Mesodermal cell (in vitro differentiated cells): ENCODE results near the gene CKAP5. TPM values are rescaled to one million over a fixed set of nuclear protein-coding genes. Genes with fewer than 3 reads are reported as not detected.

ENCODE experiments used
- H3K27ac ChIP-seq: 2 replicates; pipeline ENCODE4 v1.7.0; 2013; ENCODE audit warnings: mild to moderate bottlenecking, low read depth, low read length, moderate library complexity; ENCODE audit not compliant: severe bottlenecking
- H3K36me3 ChIP-seq: 2 replicates; pipeline ENCODE4 v1.7.1; 2013; ENCODE audit warnings: mild to moderate bottlenecking, low read length, moderate library complexity; ENCODE audit not compliant: control insufficient read depth, insufficient read depth
- H3K4me1 ChIP-seq: one replicate; pipeline ENCODE4 v1.7.1; 2013; ENCODE audit warnings: mild to moderate bottlenecking, low read length; ENCODE audit not compliant: insufficient read depth, control insufficient read depth, poor library complexity, severe bottlenecking
- H3K4me3 ChIP-seq: 2 replicates; pipeline ENCODE4 v1.7.0; 2013; ENCODE audit warnings: low read length, control low read depth, mild to moderate bottlenecking; ENCODE audit not compliant: insufficient read depth, poor library complexity, severe bottlenecking; ENCODE audit errors: extremely low read depth
- H3K9me3 ChIP-seq: 2 replicates; pipeline ENCODE4 v1.7.1; 2013; ENCODE audit warnings: mild to moderate bottlenecking, low read length, moderate library complexity; ENCODE audit not compliant: control insufficient read depth
- WGBS, 2 experiments: methylation state at CpG; one replicate each; pipeline ENCODE4 v1.1.5; 2013; ENCODE audit warnings: missing lambda C conversion rate in 2 of 2; ENCODE audit not compliant: insufficient coverage in 2 of 2; 5-methylcytosine and 5-hydroxymethylcytosine counted together
- polyA plus RNA-seq, 2 experiments: library from polyadenylated mRNA; stranded (reverse); fragments of 50-300 nt; gene quantifications; one replicate each; pipeline ENCODE4 v1.2.3, GENCODE V29; 2013

CKAP5 gene
- 113 TPM for polyA plus RNA-seq (2013, experiment 1 of 2)
- 114 TPM for polyA plus RNA-seq (2013, experiment 2 of 2)

DNA sequence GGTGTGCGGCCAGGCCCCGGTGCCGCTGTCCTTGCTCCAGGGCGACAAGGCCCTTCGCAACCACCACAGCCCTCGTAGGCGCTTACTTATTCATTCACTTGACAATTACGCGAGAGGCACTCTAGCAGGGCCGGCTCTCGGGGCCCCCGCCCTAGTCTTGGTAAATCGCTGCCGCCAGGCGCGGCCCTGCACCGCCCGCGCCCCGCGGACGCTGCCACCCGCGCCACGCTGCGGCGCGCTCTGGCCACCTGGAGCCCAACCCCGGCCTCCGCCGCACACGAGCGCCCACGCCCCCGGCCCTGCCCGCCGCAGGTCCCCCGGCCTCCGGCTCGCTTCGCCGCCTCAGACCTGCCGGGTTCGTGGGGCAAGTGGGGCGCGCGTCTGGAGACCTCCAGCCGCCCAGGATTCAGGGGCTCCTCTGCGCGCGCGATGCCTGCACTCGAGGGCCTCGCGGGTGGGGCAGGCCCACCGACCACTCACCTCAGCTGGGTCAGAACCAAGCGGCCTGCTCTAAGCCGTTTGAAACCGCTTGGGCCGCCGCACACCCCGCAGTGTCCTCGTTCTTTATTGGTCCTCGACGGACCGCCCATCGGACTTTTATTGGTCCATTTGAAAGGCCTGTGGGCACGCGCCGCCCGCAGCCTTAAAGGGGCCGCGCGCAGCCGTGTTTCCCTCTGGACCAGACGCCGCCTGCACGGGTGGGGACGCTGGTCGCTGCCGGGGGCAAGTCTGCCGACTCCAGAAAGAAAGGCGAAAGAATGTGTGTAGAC, at the start of gene CKAP5:
TSS of gene CKAP5 (minus strand) at position 541 of the 770 bp plus-strand sequence. CDS start 25,049 bp downstream, outside the sequence.
- Histone ChIP-seq H3K9me3 (no peaks in the 10 kb centered on the region), H3K27ac (peak within 1 kb of the TSS; percentile 67), H3K36me3 (peaks cover 21% of the 10 kb centered on the region), H3K4me1 (peaks cover 10% of the 10 kb centered on the region), H3K4me3 (peak within 1 kb of the TSS; percentile 88)
- 0 to 1% methylated on average over 59 to 74 of the region's 83 CpGs for WGBS, 2 experiments

DNA sequence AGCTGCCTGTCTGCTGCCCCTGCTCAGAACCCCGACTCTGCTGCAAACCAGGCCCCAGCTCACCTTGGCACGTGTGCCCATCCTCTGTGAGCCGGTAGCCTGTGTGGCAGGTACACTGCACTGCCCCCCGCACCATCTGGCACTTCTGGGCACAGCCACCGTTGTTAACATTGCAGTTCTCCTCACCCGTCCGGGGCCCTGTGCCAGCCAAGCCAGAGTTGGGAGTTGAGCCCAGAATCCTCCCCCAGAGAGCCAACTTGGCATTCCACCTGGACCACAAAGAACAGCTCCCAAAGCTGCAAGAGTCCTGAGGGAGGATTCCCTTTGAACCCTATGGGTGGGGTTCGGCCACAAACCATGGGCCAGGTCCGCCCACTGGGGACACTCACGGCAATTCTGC, 49.7 kb upstream of the CKAP5 start:
- H3K36me3 ChIP-seq, result peaks cover 75% of the 10 kb centered on the region
- no peak overlapping the region for H3K4me3 ChIP-seq
- 93 to 97% methylated on average over 9 to 10 of the region's 10 CpGs for WGBS, 2 experiments
- H3K4me1 ChIP-seq, result peaks cover 8% of the 10 kb centered on the region
- peaks cover 4% of the 10 kb centered on the region for H3K9me3 ChIP-seq
- H3K27ac ChIP-seq, result no peak overlapping the region

- Histone ChIP-seq H3K4me1 (peaks cover 5% of the 10 kb centered on the region), H3K27ac (no peak overlapping the region), H3K9me3 (peaks cover 4% of the 10 kb centered on the region), H3K4me3 (no peak overlapping the region), H3K36me3 (peaks cover 75% of the 10 kb centered on the region)
- 96 to 97% methylated on average over 9 to 10 of the region's 10 CpGs for WGBS, 2 experiments
These were observed 48.9 kb upstream of the CKAP5 start for GRCh38 chr11:46894961-46895360.

DNA sequence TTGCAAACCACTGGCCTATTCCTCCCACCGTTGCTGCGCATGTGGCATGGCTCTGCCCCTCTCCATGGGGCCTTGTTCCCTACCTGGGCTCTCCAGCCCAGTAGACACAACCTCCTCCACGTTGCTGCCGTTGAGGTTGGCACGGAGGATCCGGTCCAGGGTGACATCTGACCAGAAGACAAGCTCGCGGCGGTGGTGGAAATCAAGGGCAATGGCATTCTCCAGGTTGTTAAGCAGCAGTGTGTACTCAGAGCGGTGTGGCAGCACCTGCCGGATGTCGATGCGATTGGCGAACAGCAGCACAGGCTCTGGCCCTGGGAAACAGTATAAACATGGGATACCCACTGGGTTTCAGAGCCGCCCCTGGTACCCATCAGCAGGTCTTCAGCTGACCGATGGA, 48.4 kb upstream of the CKAP5 start:
- H3K36me3 ChIP-seq, result peaks cover 75% of the 10 kb centered on the region

DNA sequence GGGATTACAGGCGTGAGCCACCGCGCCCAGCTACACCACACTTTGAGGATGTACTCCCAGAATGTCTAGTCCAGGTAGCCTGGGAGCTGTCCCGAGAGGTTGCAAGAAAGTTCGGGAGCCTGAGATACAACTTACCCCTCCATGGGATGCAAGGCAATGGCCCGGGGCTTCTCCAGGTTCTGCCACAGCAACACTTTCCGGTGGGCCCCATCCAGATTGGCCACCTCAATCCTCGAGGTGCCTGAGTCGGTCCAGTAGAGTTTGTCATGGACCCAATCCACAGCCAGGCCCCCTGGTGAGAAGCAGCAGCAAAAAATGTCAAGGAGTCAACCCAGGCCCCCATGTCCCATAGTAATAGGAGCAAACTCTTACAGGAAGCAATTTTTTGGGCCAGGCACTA, 46.8 kb upstream of the CKAP5 start:
- H3K27ac ChIP-seq, result no peak overlapping the region
- WGBS, 2 experiments, result 97 to 98% methylated on average over 7 to 9 of the region's 9 CpGs
- H3K36me3 ChIP-seq, result peaks cover 73% of the 10 kb centered on the region
- H3K4me1 ChIP-seq, result no peaks in the 10 kb centered on the region
- no peak overlapping the region for H3K4me3 ChIP-seq
- H3K9me3 ChIP-seq, result no peaks in the 10 kb centered on the region

More for the DNA sequence above, 48.4 kb upstream of the CKAP5 start:
- Histone ChIP-seq H3K9me3 (peaks cover 4% of the 10 kb centered on the region), H3K27ac (no peak overlapping the region), H3K4me1 (peaks cover under 1% of the 10 kb centered on the region), H3K4me3 (no peak overlapping the region)
- 95 to 96% methylated on average over 16 of the region's 16 CpGs for WGBS, 2 experiments

- WGBS, 2 experiments, result no CpG with 5 or more reads among the region's 2 CpGs
- Histone ChIP-seq H3K9me3 (no peaks in the 10 kb centered on the region), H3K4me3 (no peak overlapping the region), H3K4me1 (no peaks in the 10 kb centered on the region), H3K36me3 (peaks cover 78% of the 10 kb centered on the region), H3K27ac (no peak overlapping the region)
These were observed 46.0 kb upstream of the CKAP5 start for GRCh38 chr11:46892109-46892508.

- Histone ChIP-seq H3K4me3 (no peak overlapping the region), H3K27ac (no peak overlapping the region), H3K36me3 (peaks cover 80% of the 10 kb centered on the region), H3K4me1 (no peaks in the 10 kb centered on the region), H3K9me3 (no peaks in the 10 kb centered on the region)
- 100% methylated on average over 1 of the region's 2 CpGs; no CpG with 5 or more reads in 1 of the 2 experiments for WGBS, 2 experiments
These were observed 44.6 kb upstream of the CKAP5 start for GRCh38 chr11:46890665-46891064.

DNA sequence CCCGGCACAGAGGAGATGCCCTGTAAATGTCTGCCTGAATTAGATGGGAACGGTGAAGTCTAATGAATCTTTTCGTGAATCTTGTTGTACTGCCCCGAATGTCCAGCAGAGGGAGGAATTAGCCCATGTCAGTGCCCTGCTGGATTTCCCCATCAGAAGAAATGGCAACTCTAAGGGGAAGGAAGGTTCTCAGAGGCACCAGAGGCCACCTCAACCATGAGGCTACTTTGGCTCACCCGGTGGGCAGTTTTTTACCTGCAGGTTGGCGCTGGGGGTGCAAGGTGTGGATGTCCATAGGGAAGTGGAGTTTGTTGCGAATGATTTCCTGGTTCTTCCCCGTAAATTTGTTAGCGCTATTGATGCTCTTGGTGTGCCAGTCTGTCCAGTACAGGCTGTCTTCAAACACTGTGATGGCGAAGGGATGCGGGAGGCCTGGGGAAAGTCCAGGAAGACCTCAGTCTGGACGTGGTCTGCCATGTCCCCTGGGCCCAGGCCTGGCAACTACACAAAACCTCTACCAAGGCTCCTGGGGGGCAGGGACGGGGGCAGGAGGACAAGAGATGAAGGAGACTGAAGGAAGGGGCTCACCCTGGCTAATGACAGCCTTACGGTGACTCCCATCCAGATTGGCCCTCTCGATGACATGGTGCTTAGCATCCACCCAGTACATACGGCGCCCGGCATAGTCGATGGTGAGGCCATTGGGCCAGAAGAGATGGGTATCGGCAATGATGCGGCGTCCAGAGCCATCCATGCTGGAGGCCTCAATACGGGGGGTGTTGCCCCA, 43.8 kb upstream of the CKAP5 start:
- Histone ChIP-seq H3K4me1 (no peaks in the 10 kb centered on the region), H3K9me3 (no peaks in the 10 kb centered on the region)

GRCh38 chr11:46889251-46889650, 43.2 kb upstream of the CKAP5 start:
- no peak overlapping the region for H3K27ac ChIP-seq
- WGBS, 2 experiments, result 93 to 94% methylated on average over 7 of the region's 7 CpGs
- no peak overlapping the region for H3K4me3 ChIP-seq
- H3K9me3 ChIP-seq, result no peaks in the 10 kb centered on the region
- peaks cover 74% of the 10 kb centered on the region for H3K36me3 ChIP-seq
- H3K4me1 ChIP-seq, result no peaks in the 10 kb centered on the region

More for the DNA sequence above, 43.8 kb upstream of the CKAP5 start:
- WGBS, 2 experiments, result 75 to 77% methylated on average over 20 to 22 of the region's 23 CpGs
- no peak overlapping the region for H3K4me3 ChIP-seq
- no peak overlapping the region for H3K27ac ChIP-seq
- peaks cover 80% of the 10 kb centered on the region for H3K36me3 ChIP-seq

- Histone ChIP-seq H3K4me3 (no peak overlapping the region), H3K4me1 (no peaks in the 10 kb centered on the region), H3K9me3 (no peaks in the 10 kb centered on the region), H3K27ac (no peak overlapping the region), H3K36me3 (peaks cover 75% of the 10 kb centered on the region)
- WGBS, 2 experiments, result 100% methylated on average over 2 of the region's 5 CpGs
These were observed 42.6 kb upstream of the CKAP5 start for GRCh38 chr11:46888636-46889035.
